Adipose tissue (tissue), 3 donors: ENCODE measurements around the gene CD2BP2. TPM values are rescaled to one million over a fixed set of nuclear protein-coding genes. Genes with fewer than 3 reads are reported as not detected.

Experiments
- H3K27ac ChIP-seq: one replicate; pipeline ENCODE4 v1.5.1; 2013; ENCODE audit warnings: low read depth, low read length
- WGBS, 3 donors: extraction: QIAGEN DNeasy Blood & Tissue Kit; methylation state at CpG; one replicate each; pipeline ENCODE4 v1.1.7; 2013; 5-methylcytosine and 5-hydroxymethylcytosine counted together
- polyA plus RNA-seq, 3 donors: library from polyadenylated mRNA; stranded (reverse); fragments of 200-250 nt; gene quantifications; one replicate each; pipeline ENCODE4 v1.2.3, GENCODE V29; 2013
- donor health status: healthy with polysubstance abuse.
- donor health status: Bipolar disorder and iron deficiency.
- donor health status: healthy.

Gene CD2BP2
- polyA plus RNA-seq, 3 donors = 27.0 to 41.5 (median 37.5) TPM

DNA sequence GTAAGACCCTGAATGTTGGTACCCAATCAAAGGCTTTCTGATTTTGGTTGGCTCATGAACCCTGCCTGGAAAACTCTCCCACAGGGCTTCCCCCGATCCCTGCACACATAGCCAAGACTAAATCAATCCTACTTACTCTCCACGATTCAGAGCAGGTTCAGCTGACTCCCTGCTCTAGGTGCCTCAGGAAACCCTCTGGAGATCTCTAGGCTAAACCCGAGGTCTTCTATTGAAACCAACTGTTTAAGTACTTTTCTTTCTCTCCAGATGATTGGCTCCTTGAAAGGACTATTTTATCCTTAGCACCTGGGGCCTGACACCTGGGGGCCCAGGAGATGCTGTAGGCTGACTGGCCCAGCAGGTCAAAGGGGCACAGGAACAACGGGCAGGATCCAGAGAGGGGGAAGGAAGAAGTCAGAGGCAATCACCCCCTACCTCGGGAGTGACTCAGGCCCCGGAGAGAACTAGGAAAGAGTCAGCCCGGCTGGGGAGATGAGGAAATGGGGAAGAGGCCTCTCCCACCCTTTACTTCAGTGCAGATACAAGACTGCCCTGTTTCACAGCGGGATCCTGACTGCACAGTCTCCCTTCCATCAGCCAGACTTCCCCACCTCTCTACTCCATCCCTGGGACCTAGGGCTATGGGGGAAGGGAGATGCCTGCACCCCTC is 13.1 kb upstream of the CD2BP2 start:
- no peak overlapping the region for H3K27ac ChIP-seq
- 6% methylated on average over 8 of the region's 8 CpGs for WGBS, 3 donors

- 47 to 62% (median 56%) methylated on average over 10 of the region's 10 CpGs for WGBS, 3 donors
- no peak overlapping the region for H3K27ac ChIP-seq
These were observed 12.4 kb upstream of the CD2BP2 start for GRCh38 chr16:30367349-30368009.

- H3K27ac ChIP-seq = no peak overlapping the region
These were observed 11.4 kb upstream of the CD2BP2 start for GRCh38 chr16:30366511-30366910.

DNA sequence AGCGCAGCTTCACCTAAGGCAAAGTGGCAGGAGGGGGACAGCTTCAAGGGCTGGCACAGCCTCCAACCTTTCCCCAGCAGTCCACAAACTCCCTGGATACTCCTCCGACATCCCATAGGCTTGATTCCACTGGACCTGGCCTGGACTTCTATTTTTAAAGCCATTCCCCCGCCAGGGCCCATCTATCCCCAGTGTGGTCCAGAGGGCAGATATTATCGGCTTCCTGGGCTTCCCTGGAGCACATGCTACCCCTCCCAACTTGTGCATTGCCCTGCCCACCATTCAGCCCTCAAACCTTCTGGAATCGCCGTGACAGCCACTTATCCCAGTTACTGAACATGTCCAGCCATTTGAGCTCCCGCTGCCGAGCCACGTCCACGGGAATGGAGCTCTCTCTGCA is 10.1 kb upstream of the CD2BP2 start:
- no peak overlapping the region for H3K27ac ChIP-seq
- WGBS, 3 donors = 83 to 89% (median 87%) methylated on average over 10 of the region's 10 CpGs

More at GRCh38 chr16:30366511-30366910, 11.4 kb upstream of the CD2BP2 start:
- WGBS, 3 donors = 75 to 85% (median 82%) methylated on average over 4 of the region's 4 CpGs

- no peak overlapping the region for H3K27ac ChIP-seq
- 93 to 97% (median 94%) methylated on average over 7 of the region's 7 CpGs for WGBS, 3 donors
These were observed 6.1 kb upstream of the CD2BP2 start for GRCh38 chr16:30361180-30361579.

- 82 to 87% (median 85%) methylated on average over 6 of the region's 6 CpGs for WGBS, 3 donors
- H3K27ac ChIP-seq = no peak overlapping the region
These were observed 4.7 kb upstream of the CD2BP2 start for GRCh38 chr16:30359871-30360170.

GRCh38 chr16:30358990-30359870 is 4.1 kb upstream of the CD2BP2 start:
- WGBS, 3 donors = 89 to 91% (median 90%) methylated on average over 28 of the region's 28 CpGs
- H3K27ac ChIP-seq = no peak overlapping the region

- WGBS, 3 donors = 88 to 94% (median 93%) methylated on average over 9 of the region's 9 CpGs
- H3K27ac ChIP-seq = no peak overlapping the region
These were observed 3.4 kb upstream of the CD2BP2 start for GRCh38 chr16:30358577-30358936.

DNA sequence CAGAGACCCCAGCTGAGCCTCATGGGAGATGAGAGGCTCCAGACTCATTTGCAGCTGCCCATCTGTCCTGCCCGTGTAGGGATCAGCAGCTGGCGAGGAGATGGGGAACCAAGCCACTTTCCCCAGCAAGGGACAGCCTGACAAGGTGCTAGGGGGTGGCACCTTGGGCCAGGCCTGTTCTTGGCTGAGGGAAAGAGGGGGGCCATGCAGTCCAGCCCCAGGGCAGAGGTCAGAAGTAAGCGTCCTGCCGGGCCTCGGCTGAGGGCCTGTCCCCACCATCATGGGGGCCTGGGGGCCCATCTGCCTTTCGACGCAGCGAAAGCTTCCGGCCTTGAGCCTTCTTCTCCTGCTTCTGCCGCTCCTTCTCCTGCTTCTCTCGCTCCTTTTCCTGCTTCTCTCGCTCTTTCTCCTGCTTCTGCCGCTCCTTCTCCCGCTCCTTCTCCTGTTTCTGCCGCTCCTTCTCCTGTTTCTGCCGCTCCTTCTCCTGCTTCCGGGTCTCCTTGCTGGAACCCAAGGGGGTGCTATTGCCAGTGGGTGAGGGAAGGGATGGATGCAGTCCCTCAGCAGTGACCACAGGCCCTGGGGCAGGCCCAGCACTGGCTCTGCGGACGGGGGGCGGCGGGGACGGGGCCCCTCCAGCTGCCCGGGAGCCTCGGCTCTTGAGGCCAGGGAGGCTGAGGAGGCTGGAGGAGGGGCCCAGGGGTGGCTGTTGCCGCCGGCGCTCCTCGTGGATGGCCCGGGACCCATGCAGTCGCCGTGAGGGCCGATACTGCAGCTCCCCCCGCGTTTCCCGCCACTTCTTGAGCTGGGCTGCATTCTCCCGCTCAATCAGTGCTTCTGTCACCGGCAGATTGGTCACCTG is 2.8 kb upstream of the CD2BP2 start:
- 84 to 87% (median 85%) methylated on average over 35 to 37 of the region's 37 CpGs for WGBS, 3 donors
- H3K27ac ChIP-seq = no peak overlapping the region

DNA sequence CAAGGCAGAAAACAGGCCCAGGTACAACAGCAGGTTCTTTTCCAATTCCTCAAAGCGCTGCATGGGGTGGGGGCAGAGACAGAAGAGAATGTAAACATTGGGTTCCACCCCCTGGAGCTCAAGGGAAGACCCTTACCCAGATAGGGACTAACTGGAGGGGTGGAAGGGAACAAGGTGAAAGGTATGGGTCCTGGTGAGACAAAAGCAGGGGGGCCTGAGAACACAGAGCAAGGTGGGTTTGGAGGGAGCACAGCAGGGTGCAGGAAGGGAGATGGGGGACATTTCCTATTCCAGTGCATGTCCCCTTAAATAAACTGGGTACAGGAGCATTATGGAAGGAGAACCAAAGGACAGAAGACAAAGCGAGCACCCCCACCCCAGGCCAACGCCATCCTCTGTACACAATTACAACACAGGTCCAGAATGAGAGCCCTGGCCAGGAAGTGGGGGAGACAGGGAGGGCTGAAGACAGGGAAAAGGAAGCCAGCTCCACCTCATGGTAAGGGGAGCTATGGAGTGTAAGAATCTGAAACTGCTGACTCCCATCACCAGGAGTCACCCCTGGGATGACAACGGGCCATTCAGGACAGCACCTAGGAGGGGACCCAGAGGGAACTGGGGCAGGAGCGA is 2.1 kb upstream of the CD2BP2 start:
- peak overlapping the region; percentile 71 for H3K27ac ChIP-seq
- WGBS, 3 donors = 61 to 72% (median 68%) methylated on average over 5 of the region's 5 CpGs

GRCh38 chr16:30356401-30357084 is 1.4 kb upstream of the CD2BP2 start:
- 61 to 69% (median 66%) methylated on average over 12 of the region's 12 CpGs for WGBS, 3 donors

DNA sequence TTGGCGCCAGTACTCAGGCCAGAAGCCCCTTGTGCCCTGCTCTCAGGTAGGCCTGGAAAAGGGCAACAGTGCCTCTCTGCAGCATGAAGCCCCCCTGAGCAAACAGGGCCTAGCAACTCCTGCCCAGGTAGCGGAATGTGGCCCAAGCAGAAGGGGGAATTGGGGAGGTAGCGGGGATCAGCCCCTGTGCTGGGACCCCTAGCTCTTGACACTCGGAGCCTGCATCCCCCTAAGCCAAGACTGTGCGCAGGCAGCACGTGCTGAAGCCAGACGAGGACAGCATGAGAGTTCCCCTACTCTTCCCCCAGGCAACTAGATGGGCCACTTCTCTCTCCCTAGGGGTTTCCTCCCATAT is 823 bp upstream of the CD2BP2 start:
- H3K27ac ChIP-seq = peak overlapping the region; percentile 96
- 51 to 59% (median 55%) methylated on average over 6 to 7 of the region's 7 CpGs for WGBS, 3 donors

More at GRCh38 chr16:30356401-30357084, 1.4 kb upstream of the CD2BP2 start:
- H3K27ac ChIP-seq = peak overlapping the region; percentile 71

- WGBS, 3 donors = 1 to 2% (median 1%) methylated on average over 33 to 36 of the region's 36 CpGs
- peak overlapping the region; percentile 47 for H3K27ac ChIP-seq
These were observed 525 bp downstream of the CD2BP2 start for GRCh38 chr16:30354423-30355143.

DNA sequence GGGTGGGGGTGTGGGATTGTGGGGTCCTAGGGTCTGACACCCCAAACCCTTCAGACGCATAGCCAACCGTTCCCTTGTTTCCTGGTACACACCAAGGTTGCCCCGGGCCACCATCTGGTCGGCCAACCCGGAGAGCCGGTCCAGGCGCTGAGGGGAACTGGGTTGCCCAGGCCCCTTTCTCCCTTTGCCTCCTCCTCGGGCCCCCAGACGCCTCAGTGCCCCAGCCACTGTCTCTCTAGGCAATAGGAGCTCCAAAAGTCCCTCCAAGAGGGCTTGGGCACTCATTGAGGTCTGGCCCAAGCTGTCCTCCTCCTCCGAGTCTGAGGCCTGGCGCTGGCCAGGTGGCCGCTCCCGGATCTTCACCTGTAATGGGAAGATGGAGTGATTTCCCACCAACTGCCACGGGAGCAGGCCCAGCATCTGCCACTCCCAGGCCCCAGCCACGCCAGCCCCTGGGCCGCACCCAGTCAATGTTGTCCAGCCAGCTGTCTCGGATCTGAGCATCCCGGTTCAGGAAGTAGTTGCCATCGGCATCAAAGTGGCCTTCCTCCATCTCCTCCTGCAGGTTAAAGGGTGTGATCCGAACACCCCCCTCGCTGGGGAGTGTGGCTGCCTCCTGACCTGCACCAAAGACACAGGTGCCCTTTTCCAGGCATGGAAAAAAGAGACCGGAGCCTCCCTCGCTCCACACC is 1.5 kb downstream of the CD2BP2 start:
- 88 to 92% (median 89%) methylated on average over 23 of the region's 23 CpGs for WGBS, 3 donors
- H3K27ac ChIP-seq = no peak overlapping the region

DNA sequence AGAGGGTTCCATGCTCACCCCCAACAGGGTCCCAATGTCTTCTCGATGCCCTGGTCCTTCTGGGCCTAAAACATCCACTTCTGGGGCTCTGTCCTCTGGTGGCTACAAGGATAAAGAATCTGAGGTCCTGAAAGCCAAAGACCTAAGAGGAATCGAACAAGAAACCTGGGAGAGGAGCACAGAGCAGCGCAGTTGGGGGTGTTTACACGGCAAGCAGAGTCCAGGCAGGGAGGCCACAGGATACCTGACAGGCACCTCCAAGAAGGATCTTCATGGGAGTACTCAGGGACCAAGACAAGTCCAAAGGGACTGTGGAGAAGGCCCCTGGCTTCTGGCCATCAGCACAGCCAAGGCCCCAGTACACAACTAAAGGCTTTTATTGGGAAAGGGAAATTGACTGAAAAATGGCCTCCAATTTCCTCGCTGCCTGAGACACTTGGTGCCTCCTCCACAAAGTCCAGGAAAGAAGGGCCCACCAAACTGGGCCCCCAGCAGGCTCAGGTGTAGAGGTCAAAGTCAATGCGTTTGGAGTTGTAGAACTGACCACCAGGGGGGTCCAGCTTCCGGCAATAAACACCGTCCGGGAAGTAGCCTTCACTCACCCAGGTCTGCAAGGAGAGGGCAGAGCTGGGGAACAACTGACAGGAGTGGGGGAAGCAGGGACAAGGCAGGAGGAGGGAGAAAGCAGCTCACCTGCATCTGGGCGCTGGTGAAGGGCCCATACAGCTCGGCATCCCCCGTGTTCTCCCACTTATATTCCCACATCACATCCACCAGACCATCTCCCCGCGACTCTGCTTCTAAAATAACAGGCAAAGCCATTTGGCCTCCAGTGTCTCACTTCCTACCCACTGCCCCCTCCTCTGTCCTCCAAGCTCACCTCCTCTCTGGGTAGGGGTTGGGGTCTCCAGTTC is 2.4 kb downstream of the CD2BP2 start:
- no peak overlapping the region for H3K27ac ChIP-seq
- WGBS, 3 donors = 79 to 86% (median 84%) methylated on average over 14 of the region's 14 CpGs
